Transverse colon (tissue), 3 donors: ENCODE measurements around the gene LYZ.

Experiments used
- POLR2A ChIP-seq: fragments of 450-650 bp; IDR thresholded peaks from one replicate; pipeline ENCODE4 v1.6.1; 2016; ENCODE audit warnings: antibody characterized with exemption, mild to moderate bottlenecking, moderate library complexity
- TF ChIP-seq, protein P1 (sequence below), 5 experiments: fragments of 200-600 bp in 3 of 5; fragments of 450-650 bp in 2 of 5; sonication (generic) in 3 of 5; IDR thresholded peaks; 1 replicate in 2 of 5; 2 replicates in 3 of 5; pipeline ENCODE4 v1.5.1; 2016 to 2017; ENCODE audit warnings: antibody characterized with exemption in 5 of 5, inconsistent platforms in 3 of 5, mild to moderate bottlenecking in 2 of 5, moderate library complexity in 1 of 5

DNA sequence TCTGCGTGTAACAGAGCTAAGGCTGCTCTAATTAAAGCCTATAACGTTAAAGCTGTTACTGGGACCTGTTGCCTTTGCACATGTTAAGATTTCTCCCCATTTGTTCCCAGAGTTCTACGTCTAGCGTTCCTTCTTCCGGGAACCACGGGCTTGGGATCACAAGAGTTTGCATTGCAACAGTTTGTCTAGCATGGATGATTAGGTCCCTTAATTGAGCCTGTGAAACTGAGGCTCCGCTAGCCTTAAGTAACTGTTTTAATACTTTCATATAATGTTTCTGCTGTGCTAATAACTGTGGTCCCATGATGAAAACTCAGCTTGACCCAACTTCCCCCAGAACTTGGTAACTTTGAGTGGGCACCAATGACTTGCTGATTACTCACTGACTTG lies 16.7 kb upstream of the LYZ start:
- TF ChIP-seq, protein P1, sequence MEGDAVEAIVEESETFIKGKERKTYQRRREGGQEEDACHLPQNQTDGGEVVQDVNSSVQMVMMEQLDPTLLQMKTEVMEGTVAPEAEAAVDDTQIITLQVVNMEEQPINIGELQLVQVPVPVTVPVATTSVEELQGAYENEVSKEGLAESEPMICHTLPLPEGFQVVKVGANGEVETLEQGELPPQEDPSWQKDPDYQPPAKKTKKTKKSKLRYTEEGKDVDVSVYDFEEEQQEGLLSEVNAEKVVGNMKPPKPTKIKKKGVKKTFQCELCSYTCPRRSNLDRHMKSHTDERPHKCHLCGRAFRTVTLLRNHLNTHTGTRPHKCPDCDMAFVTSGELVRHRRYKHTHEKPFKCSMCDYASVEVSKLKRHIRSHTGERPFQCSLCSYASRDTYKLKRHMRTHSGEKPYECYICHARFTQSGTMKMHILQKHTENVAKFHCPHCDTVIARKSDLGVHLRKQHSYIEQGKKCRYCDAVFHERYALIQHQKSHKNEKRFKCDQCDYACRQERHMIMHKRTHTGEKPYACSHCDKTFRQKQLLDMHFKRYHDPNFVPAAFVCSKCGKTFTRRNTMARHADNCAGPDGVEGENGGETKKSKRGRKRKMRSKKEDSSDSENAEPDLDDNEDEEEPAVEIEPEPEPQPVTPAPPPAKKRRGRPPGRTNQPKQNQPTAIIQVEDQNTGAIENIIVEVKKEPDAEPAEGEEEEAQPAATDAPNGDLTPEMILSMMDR (IDR thresholded peaks at IDR 0.05) = no peak
- TF ChIP-seq POLR2A = no peak
